Keratinocyte (primary cell): Measurements from ENCODE around the gene PPP1R14D. TPM values are rescaled to one million over a fixed set of nuclear protein-coding genes. Genes with fewer than 3 reads are reported as not detected.

Source experiments
- DNase-seq: peaks from one replicate; pipeline ENCODE4 v3.0.0-alpha.2; 2011; ENCODE audit warnings: low read depth, missing footprints, low spot score
- FAIRE-seq: peaks from 2 replicates; lab custom pipeline; 2011; peaks lifted over from hg19 to GRCh38; lab: Jason Lieb, UNC
- H2AFZ ChIP-seq: 2 replicates; pipeline ENCODE4 v1.6.0; 2012; ENCODE audit warnings: low read length, control low read depth, inconsistent platforms; ENCODE audit not compliant: control insufficient read depth
- H3K27ac ChIP-seq: 2 replicates; pipeline ENCODE4 v1.5.1; 2011; ENCODE audit warnings: low read length; ENCODE audit not compliant: control insufficient read depth, insufficient read depth
- H3K27me3 ChIP-seq: 3 replicates; pipeline ENCODE4 v1.6.0; 2011; ENCODE audit warnings: low read length; ENCODE audit not compliant: control insufficient read depth, insufficient read depth; ENCODE audit errors: extremely low read depth
- H3K36me3 ChIP-seq, 2 experiments: 2 replicates in 1 of 2; 3 replicates in 1 of 2; pipeline ENCODE4 v1.5.1; 2011; ENCODE audit warnings: low read length in 2 of 2, mild to moderate bottlenecking in 1 of 2; ENCODE audit not compliant: control insufficient read depth in 2 of 2, insufficient read depth in 2 of 2; ENCODE audit errors: extremely low read depth in 1 of 2
- H3K4me1 ChIP-seq: 3 replicates; pipeline ENCODE4 v1.5.1; 2011; ENCODE audit warnings: low read length; ENCODE audit not compliant: control insufficient read depth, insufficient read depth; ENCODE audit errors: extremely low read depth
- H3K4me2 ChIP-seq: 3 replicates; pipeline ENCODE4 v1.6.0; 2011; ENCODE audit warnings: low read depth, low read length; ENCODE audit not compliant: control insufficient read depth, insufficient read depth; ENCODE audit errors: extremely low read depth
- H3K4me3 ChIP-seq, 3 experiments: fragments of 200-600 bp in 1 of 3; sonication (generic) in 1 of 3; 2 replicates in 2 of 3; 3 replicates in 1 of 3; pipeline ENCODE4 v1.5.1; 2011 to 2016; ENCODE audit warnings: low read length in 3 of 3, mild to moderate bottlenecking in 3 of 3, control low read depth in 2 of 3, inconsistent platforms in 1 of 3, low read depth in 1 of 3, mixed read lengths in 1 of 3, mixed run types in 1 of 3, moderate library complexity in 1 of 3; ENCODE audit not compliant: control insufficient read depth in 2 of 3, insufficient read depth in 2 of 3; ENCODE audit errors: extremely low read depth in 1 of 3
- H3K79me2 ChIP-seq: 2 replicates; pipeline ENCODE4 v1.6.0; 2012; ENCODE audit warnings: low read length; ENCODE audit not compliant: control insufficient read depth, insufficient read depth
- H3K9ac ChIP-seq: 3 replicates; pipeline ENCODE4 v1.6.0; 2011; ENCODE audit warnings: low read length; ENCODE audit not compliant: control insufficient read depth, insufficient read depth; ENCODE audit errors: extremely low read depth
- H3K9me1 ChIP-seq: 3 replicates; pipeline ENCODE4 v1.6.0; 2011; ENCODE audit warnings: low read length; ENCODE audit not compliant: control insufficient read depth, insufficient read depth; ENCODE audit errors: extremely low read depth
- H3K9me3 ChIP-seq: 2 replicates; pipeline ENCODE4 v1.5.1; 2012; ENCODE audit warnings: low read depth, low read length; ENCODE audit not compliant: control insufficient read depth
- H4K20me1 ChIP-seq: 3 replicates; pipeline ENCODE4 v1.6.0; 2011; ENCODE audit warnings: low read length; ENCODE audit not compliant: control insufficient read depth, insufficient read depth; ENCODE audit errors: extremely low read depth
- EZH2 ChIP-seq: IDR thresholded peaks from one replicate; pipeline ENCODE4 v1.6.1; 2012; ENCODE audit warnings: inconsistent platforms, mild to moderate bottlenecking, low read length, moderate library complexity
- dilution Hi-C: fragments of 300-500 bp; cut with MboI; formaldehyde crosslinking; loops from one replicate; pipeline ENCODE4 v1.7.0; 2020; ENCODE audit warnings: low sequenced_read_pairs; ENCODE audit not compliant: extremely low pct_ligation_motif_present
- polyA plus RNA-seq, 5 experiments: library from polyadenylated mRNA; depleted of rRNA in 3 of 5; stranded (reverse) in 3 of 5; stranded (forward) in 1 of 5; unstranded in 1 of 5; fragments of >200 nt; gene quantifications; 1 replicate in 1 of 5; 2 replicates in 3 of 5; 3 replicates in 1 of 5; pipeline versions ENCODE4 v1.2.1 to v1.2.3, GENCODE V29; 2011 to 2012; ENCODE audit warnings: missing spikeins in 2 of 5, low read depth in 1 of 5, low replicate concordance in 1 of 5
- TF ChIP-seq, protein P1 (sequence below), 3 experiments: IDR thresholded peaks in 1 of 3; conservative IDR thresholded peaks in 1 of 3; optimal IDR thresholded peaks in 1 of 3; 2 replicates in 2 of 3; 3 replicates in 1 of 3; pipeline versions ENCODE3 to v1.5.1; 2011; ENCODE audit warnings: low read length in 3 of 3, mild to moderate bottlenecking in 3 of 3, moderate library complexity in 2 of 3, control low read depth in 1 of 3, inconsistent platforms in 1 of 3; ENCODE audit not compliant: insufficient read depth in 2 of 3; ENCODE audit errors: extremely low read depth in 1 of 3

PPP1R14D gene
- polyA plus RNA-seq, 1 donor (not counting 4 experiments of a cell fraction or from before 2014, with no cell fraction given), result not detected

DNA sequence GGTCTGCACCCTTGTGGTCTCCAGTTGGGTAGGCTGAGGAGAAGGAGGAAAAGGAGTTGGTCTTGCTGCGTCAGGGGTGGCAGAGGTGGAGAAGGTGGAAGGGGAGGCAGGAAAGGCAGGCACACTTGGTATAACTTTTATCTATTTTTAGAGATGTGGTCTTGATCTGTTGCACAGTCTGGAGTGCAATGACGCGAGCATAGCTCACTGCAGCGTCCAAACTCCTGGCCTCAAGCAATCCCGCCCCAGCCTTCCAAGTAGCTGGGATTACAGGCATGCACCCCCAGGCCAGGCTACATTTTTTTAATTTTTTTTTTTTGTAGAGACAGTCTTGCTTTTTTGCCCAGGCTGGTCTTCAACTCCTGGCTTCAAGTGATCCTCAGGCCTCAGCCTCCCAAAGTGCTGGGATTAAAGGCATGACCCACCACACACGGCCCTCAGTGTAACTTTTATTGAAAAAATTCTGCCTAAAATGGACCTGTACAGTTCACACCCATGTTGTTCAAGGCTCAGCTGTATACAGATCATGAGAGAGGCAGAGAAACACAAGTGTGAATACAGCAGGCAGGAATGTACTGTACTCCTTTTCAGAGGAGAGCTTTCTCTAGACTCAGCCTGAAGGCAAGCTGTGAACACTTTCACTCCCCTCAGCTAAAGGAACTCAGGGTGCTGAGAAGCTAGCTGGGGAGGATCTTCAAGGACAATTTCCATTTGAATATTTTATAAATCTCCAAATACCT, 47.7 kb upstream of the PPP1R14D start:
- dilution Hi-C loops, result no loop called here
- no peak for DNase-seq

DNA sequence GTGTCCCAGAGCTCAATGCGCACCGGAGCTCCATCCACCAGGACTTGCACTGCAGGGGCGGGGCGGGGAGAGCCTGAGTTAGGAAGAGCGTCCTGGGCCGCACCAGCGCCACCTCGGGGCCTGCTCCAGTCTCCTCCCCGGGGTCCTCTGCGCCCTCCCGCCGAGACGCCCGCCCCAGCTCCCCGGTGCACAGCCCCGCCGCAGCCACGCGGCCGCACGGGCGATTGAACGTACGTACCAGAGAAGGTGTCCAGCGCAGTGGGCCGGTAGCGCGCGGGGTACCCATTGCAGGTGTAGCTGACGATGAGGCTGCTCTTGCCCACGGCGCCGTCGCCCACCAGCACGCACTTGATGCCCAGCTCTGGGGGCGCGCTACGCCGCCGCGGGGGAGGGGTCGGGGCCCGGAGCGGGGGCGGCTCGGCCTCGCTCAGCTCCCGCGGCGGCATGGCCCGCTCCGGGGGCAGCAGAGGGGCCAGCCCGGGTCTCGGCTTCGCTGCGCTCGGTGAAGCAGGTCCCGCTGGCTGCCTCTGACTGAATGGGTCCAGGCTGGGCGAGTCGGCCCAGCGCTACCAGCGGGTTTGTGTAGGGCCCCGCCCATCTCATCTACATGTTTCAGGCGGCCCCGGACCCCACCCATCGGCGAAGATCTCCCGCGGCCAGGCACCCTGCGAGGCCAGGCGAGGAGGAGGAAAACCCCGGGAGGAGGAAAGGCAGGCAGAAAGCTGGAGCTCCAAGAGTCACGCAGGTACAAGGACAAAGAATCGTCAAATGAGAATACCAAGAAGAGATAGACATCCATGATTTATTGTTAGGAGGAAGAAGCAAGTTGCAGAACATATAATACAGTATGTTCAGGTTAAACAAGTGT, 45.4 kb upstream of the PPP1R14D start, which contains the start of gene RHOV:
RHOV (minus strand) TSS at position 541 of the 868 bp plus-strand sequence; CDS start at position 446, 95 bp downstream.
- Histone ChIP-seq H3K27me3 (no peaks in the 10 kb centered on the region), H3K36me3 (no peaks in the 10 kb centered on the region), H3K9ac (peak within 1 kb of the TSS; percentile 67), H3K9me3 (no peaks in the 10 kb centered on the region), H3K9me1 (no peaks in the 10 kb centered on the region), H3K4me1 (peaks cover 51% of the 10 kb centered on the region), H4K20me1 (no peaks in the 10 kb centered on the region), H3K4me3 (peak within 1 kb of the TSS; percentile 49 to 72 (median 57)), H3K27ac (no peak within 1 kb of the TSS), H2AFZ (peak within 1 kb of the TSS; percentile 74), H3K4me2 (peak within 1 kb of the TSS; percentile 80), H3K79me2 (no peaks in the 10 kb centered on the region)
- dilution Hi-C loops, result no loop called here
- DNase-seq, result no peak
- TF ChIP-seq EZH2, result no peak
- TF ChIP-seq, protein P1, sequence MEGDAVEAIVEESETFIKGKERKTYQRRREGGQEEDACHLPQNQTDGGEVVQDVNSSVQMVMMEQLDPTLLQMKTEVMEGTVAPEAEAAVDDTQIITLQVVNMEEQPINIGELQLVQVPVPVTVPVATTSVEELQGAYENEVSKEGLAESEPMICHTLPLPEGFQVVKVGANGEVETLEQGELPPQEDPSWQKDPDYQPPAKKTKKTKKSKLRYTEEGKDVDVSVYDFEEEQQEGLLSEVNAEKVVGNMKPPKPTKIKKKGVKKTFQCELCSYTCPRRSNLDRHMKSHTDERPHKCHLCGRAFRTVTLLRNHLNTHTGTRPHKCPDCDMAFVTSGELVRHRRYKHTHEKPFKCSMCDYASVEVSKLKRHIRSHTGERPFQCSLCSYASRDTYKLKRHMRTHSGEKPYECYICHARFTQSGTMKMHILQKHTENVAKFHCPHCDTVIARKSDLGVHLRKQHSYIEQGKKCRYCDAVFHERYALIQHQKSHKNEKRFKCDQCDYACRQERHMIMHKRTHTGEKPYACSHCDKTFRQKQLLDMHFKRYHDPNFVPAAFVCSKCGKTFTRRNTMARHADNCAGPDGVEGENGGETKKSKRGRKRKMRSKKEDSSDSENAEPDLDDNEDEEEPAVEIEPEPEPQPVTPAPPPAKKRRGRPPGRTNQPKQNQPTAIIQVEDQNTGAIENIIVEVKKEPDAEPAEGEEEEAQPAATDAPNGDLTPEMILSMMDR (optimal IDR thresholded peaks at IDR 0.05 in 1 of 3, IDR thresholded peaks at IDR 0.05 in 1 of 3, conservative IDR thresholded peaks at IDR 0.05 in 1 of 3; ENCODE audit: extremely low read depth in 1 of 3, insufficient read depth in 2 of 3, low read length in 3 of 3), result peak; percentile 24 to 75 (median 52)
- no peak for FAIRE-seq

More for the DNA sequence above, 47.7 kb upstream of the PPP1R14D start:
- Histone ChIP-seq H3K4me2 (peak overlapping the region; percentile 32), H3K36me3 (no peaks in the 10 kb centered on the region), H3K79me2 (no peaks in the 10 kb centered on the region), H3K27ac (peak overlapping the region; percentile 82), H3K9me3 (no peaks in the 10 kb centered on the region), H3K9me1 (no peaks in the 10 kb centered on the region), H3K9ac (peak overlapping the region; percentile 34), H3K27me3 (no peaks in the 10 kb centered on the region), H4K20me1 (no peaks in the 10 kb centered on the region), H3K4me3 (no peak overlapping the region), H2AFZ (no peak overlapping the region), H3K4me1 (peaks cover 59% of the 10 kb centered on the region)
- TF ChIP-seq EZH2, result no peak
- TF ChIP-seq, protein P1 (optimal IDR thresholded peaks at IDR 0.05 in 1 of 3, IDR thresholded peaks at IDR 0.05 in 1 of 3, conservative IDR thresholded peaks at IDR 0.05 in 1 of 3; ENCODE audit: extremely low read depth in 1 of 3, insufficient read depth in 2 of 3, low read length in 3 of 3), result no peak
- FAIRE-seq, result peak; percentile 76
